Eye (tissue), 1 donor: Measurements from ENCODE around the gene HRAS.
"Not testable (repeated sequence)": the region's sequence is repeated elsewhere in the genome, so short reads cannot be mapped to it uniquely, and the experiment has no call there.

Experiments
- DNase-seq: peaks from one replicate; pipeline ENCODE4 v3.0.0-alpha.2; 2015

HRAS gene

GRCh38 chr11:532527-532985, 2.8 kb downstream of the HRAS start:
- DNase-seq, result no peak

GRCh38 chr11:531919-532526, 3.4 kb downstream of the HRAS start:
- no peak for DNase-seq

- DNase-seq, result no peak
Observed at GRCh38 chr11:530960-531831, 4.2 kb downstream of the HRAS start.

GRCh38 chr11:529728-530411, 5.5 kb downstream of the HRAS start:
- no peak for DNase-seq

GRCh38 chr11:528815-529727, 6.3 kb downstream of the HRAS start:
- peak; percentile 39 for DNase-seq

GRCh38 chr11:528166-528814, 7.1 kb downstream of the HRAS start:
- no peak for DNase-seq

- DNase-seq, result no peak
Observed at GRCh38 chr11:526192-526591, 9.2 kb downstream of the HRAS start.

GRCh38 chr11:521177-521688, 14.1 kb downstream of the HRAS start:
- no peak for DNase-seq

GRCh38 chr11:520428-521176, 14.8 kb downstream of the HRAS start:
- DNase-seq, result no peak

GRCh38 chr11:518463-519202, 16.7 kb downstream of the HRAS start:
- DNase-seq, result peak; percentile 94

- not testable (repeated sequence) for DNase-seq
Observed at GRCh38 chr11:516918-517685, 18.3 kb downstream of the HRAS start.

- no peak for DNase-seq
Observed at GRCh38 chr11:516400-516799, 19.0 kb downstream of the HRAS start.

- DNase-seq, result no peak
Observed at GRCh38 chr11:515131-515530, 20.2 kb downstream of the HRAS start.

- DNase-seq, result no peak
Observed at GRCh38 chr11:514606-515005, 20.8 kb downstream of the HRAS start.

GRCh38 chr11:512761-513595, 22.4 kb downstream of the HRAS start:
- no peak for DNase-seq

GRCh38 chr11:508956-509355, 26.4 kb downstream of the HRAS start:
- DNase-seq, result no peak

GRCh38 chr11:507727-508515, 27.5 kb downstream of the HRAS start:
- no peak for DNase-seq
